ENCODE results near the gene ZNF324.

ZNF324 gene

GRCh38 chr19:58450856-58451357 lies 16.0 kb upstream of the ZNF324 start:
- Histone ChIP-seq H3K4me3 (IDR thresholded peaks at IDR 0.05; ENCODE audit: insufficient read depth, low read depth, low read length) (no peak overlapping the region), H3K27me3 (ENCODE audit: insufficient read depth, low read depth) (peaks cover 16% of the 10 kb centered on the region), H3K4me2 (peak overlapping the region; percentile 46), H2AFZ (ENCODE audit: low read depth) (peak overlapping the region; percentile 84), H3K36me3 (ENCODE audit: insufficient read depth) (no peaks in the 10 kb centered on the region), H4K20me1 (ENCODE audit: insufficient read depth) (no peaks in the 10 kb centered on the region), H3K4me1 (ENCODE audit: low read depth, poor library complexity, severe bottlenecking) (peaks cover 6% of the 10 kb centered on the region), H3K79me2 (ENCODE audit: insufficient read depth, low read depth) (no peaks in the 10 kb centered on the region), H3K27ac (no peak overlapping the region), H3K9ac (no peak overlapping the region)
- TF ChIP-seq, protein P1, sequence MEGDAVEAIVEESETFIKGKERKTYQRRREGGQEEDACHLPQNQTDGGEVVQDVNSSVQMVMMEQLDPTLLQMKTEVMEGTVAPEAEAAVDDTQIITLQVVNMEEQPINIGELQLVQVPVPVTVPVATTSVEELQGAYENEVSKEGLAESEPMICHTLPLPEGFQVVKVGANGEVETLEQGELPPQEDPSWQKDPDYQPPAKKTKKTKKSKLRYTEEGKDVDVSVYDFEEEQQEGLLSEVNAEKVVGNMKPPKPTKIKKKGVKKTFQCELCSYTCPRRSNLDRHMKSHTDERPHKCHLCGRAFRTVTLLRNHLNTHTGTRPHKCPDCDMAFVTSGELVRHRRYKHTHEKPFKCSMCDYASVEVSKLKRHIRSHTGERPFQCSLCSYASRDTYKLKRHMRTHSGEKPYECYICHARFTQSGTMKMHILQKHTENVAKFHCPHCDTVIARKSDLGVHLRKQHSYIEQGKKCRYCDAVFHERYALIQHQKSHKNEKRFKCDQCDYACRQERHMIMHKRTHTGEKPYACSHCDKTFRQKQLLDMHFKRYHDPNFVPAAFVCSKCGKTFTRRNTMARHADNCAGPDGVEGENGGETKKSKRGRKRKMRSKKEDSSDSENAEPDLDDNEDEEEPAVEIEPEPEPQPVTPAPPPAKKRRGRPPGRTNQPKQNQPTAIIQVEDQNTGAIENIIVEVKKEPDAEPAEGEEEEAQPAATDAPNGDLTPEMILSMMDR (conservative IDR thresholded peaks at IDR 0.05; ENCODE audit: low read depth, low read length) = no peak

DNA sequence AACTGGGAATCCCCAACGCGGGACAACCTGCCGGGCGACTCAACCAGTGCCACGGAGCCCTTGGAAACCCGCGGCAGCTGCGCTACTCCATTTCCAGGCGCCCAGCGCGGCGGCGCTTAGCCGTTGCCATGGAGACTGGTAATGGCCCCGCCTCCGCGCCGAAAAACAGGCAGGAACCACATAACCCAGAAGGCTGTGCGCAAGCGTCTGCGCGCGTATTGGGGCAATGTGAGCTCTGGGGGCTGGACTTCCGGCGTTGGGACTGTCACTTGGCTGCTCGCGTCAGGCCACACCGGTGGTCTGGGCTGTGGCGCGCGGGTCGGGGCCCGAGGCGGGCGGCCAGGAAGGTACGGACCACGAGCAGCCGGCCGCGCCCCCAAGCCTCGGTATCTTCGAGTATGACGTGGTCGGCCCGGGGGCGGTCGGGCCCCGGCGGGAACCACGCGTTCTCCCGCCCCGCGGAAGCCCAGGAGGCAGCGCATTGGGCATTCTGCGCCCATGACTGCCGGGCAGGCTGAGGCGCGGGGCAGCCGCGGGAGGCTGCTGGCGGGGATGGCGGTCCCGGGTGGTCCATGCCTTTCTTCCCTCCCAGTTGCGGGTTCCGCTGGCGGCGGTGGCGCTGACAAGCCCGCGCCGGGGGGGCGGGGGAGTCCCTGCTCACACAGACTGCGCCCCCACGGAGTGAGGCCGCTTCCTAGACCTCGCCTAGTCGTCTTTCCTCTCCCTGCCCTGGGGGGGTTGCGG lies 15.3 kb upstream of the ZNF324 start, which contains the start of gene ZNF324B:
ZNF324B (plus strand) TSS at position 265 of the 744 bp plus-strand sequence. CDS start 2,080 bp downstream, outside the sequence.
- H3K9ac ChIP-seq = peak within 1 kb of the TSS; percentile 70
- H3K4me1 ChIP-seq (ENCODE audit: low read depth, poor library complexity, severe bottlenecking) = peaks cover 6% of the 10 kb centered on the region
- no peak within 1 kb of the TSS for H3K27ac ChIP-seq
- TF ChIP-seq, protein P1 (conservative IDR thresholded peaks at IDR 0.05; ENCODE audit: low read depth, low read length) = no peak
- H3K4me3 ChIP-seq (IDR thresholded peaks at IDR 0.05; ENCODE audit: insufficient read depth, low read depth, low read length) = no peak within 1 kb of the TSS
- peaks cover 13% of the 10 kb centered on the region for H3K27me3 ChIP-seq (ENCODE audit: insufficient read depth, low read depth)
- H2AFZ ChIP-seq (ENCODE audit: low read depth) = peak within 1 kb of the TSS; percentile 84
- no peaks in the 10 kb centered on the region for H4K20me1 ChIP-seq (ENCODE audit: insufficient read depth)
- H3K4me2 ChIP-seq = peak within 1 kb of the TSS; percentile 46
- H3K36me3 ChIP-seq (ENCODE audit: insufficient read depth) = no peaks in the 10 kb centered on the region
- H3K79me2 ChIP-seq (ENCODE audit: insufficient read depth, low read depth) = no peaks in the 10 kb centered on the region

DNA sequence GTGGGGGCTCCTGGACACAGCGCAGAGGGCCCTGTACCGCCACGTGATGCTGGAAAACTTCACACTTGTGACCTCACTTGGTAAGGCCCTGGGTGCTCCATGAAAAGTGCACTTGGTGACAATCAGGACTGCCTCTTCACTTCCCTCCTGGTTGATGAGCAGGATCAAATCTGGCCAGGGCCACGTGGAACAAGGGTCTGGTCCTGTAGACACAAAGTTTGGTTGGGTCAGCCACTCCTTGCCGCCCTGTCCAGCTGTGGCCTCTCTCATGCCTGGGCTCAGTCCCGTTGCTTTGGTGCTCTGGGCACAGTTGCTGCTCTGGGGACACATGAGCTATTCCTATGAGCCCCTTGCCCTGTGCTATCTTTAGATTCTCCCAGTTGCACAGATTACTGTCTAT lies 13.1 kb upstream of the ZNF324 start:
- Histone ChIP-seq H3K4me1 (ENCODE audit: low read depth, poor library complexity, severe bottlenecking) (peaks cover 6% of the 10 kb centered on the region), H2AFZ (ENCODE audit: low read depth) (no peak overlapping the region), H3K27ac (no peak overlapping the region), H3K79me2 (ENCODE audit: insufficient read depth, low read depth) (no peaks in the 10 kb centered on the region), H3K4me3 (IDR thresholded peaks at IDR 0.05; ENCODE audit: insufficient read depth, low read depth, low read length) (no peak overlapping the region), H3K9ac (no peak overlapping the region), H4K20me1 (ENCODE audit: insufficient read depth) (no peaks in the 10 kb centered on the region), H3K27me3 (ENCODE audit: insufficient read depth, low read depth) (peaks cover 9% of the 10 kb centered on the region), H3K4me2 (no peak overlapping the region), H3K36me3 (ENCODE audit: insufficient read depth) (no peaks in the 10 kb centered on the region)
- TF ChIP-seq, protein P1 (conservative IDR thresholded peaks at IDR 0.05; ENCODE audit: low read depth, low read length) = no peak

DNA sequence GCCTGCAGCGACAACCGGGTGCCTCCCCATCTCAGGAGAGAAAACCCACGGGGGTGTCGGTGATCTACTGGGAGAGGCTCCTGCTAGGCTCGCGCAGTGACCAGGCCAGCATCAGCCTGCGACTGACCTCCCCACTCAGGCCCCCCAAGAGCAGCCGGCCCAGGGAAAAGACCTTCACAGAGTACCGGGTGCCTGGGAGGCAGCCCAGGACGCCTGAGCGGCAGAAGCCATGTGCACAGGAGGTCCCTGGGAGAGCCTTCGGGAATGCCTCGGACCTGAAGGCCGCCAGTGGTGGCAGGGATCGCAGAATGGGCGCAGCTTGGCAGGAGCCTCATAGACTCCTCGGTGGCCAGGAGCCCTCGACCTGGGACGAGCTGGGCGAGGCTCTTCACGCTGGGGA lies 11.6 kb upstream of the ZNF324 start:
- H3K4me3 ChIP-seq (IDR thresholded peaks at IDR 0.05; ENCODE audit: insufficient read depth, low read depth, low read length) = no peak overlapping the region
- peaks cover 5% of the 10 kb centered on the region for H3K27me3 ChIP-seq (ENCODE audit: insufficient read depth, low read depth)
- no peak overlapping the region for H3K9ac ChIP-seq
- TF ChIP-seq, protein P1 (conservative IDR thresholded peaks at IDR 0.05; ENCODE audit: low read depth, low read length) = no peak
- no peaks in the 10 kb centered on the region for H3K79me2 ChIP-seq (ENCODE audit: insufficient read depth, low read depth)
- no peaks in the 10 kb centered on the region for H4K20me1 ChIP-seq (ENCODE audit: insufficient read depth)
- H3K4me1 ChIP-seq (ENCODE audit: low read depth, poor library complexity, severe bottlenecking) = peaks cover 6% of the 10 kb centered on the region
- no peaks in the 10 kb centered on the region for H3K36me3 ChIP-seq (ENCODE audit: insufficient read depth)
- no peak overlapping the region for H2AFZ ChIP-seq (ENCODE audit: low read depth)
- no peak overlapping the region for H3K4me2 ChIP-seq
- no peak overlapping the region for H3K27ac ChIP-seq

Data from KMS-11 (cell line).